Loucy (cell line): Measurements from ENCODE around the gene IGSF21.

Experiments used
- H2AFZ ChIP-seq: fragments of 200-600 bp; sonication (generic); 2 replicates; pipeline ENCODE4 v1.6.0; 2016; ENCODE audit warnings: antibody characterized with exemption, mild to moderate bottlenecking, low read length, moderate library complexity
- H3F3A ChIP-seq: fragments of 200-600 bp; 2 replicates; pipeline ENCODE4 v1.6.0; 2016; ENCODE audit warnings: antibody characterized with exemption, low read depth, mild to moderate bottlenecking
- H3K27me3 ChIP-seq: fragments of 200-600 bp; sonication (generic); 2 replicates; pipeline ENCODE4 v1.6.1; 2014; ENCODE audit warnings: low read length, mild to moderate bottlenecking; ENCODE audit not compliant: insufficient read depth, poor library complexity, severe bottlenecking
- H3K36me3 ChIP-seq: fragments of 200-600 bp; sonication (generic); 2 replicates; pipeline ENCODE4 v1.6.1; 2016; ENCODE audit warnings: low read length; ENCODE audit not compliant: insufficient read depth
- H3K4me1 ChIP-seq: fragments of 200-600 bp; sonication (generic); 2 replicates; pipeline ENCODE4 v1.5.1; 2014; ENCODE audit warnings: low read length, mild to moderate bottlenecking; ENCODE audit not compliant: insufficient read depth, poor library complexity, severe bottlenecking
- H3K4me2 ChIP-seq: fragments of 200-600 bp; sonication (generic); 2 replicates; pipeline ENCODE4 v1.6.0; 2014; ENCODE audit warnings: antibody characterized with exemption, low read length, low read depth, mild to moderate bottlenecking; ENCODE audit not compliant: poor library complexity, severe bottlenecking
- H3K4me3 ChIP-seq: fragments of 200-600 bp; sonication (generic); 2 replicates; pipeline ENCODE4 v1.5.1; 2014; ENCODE audit warnings: low read length, mild to moderate bottlenecking, mixed read lengths; ENCODE audit not compliant: poor library complexity, severe bottlenecking
- H3K79me2 ChIP-seq: fragments of 200-600 bp; sonication (generic); 2 replicates; pipeline ENCODE4 v1.6.1; 2014; ENCODE audit warnings: low read length; ENCODE audit not compliant: insufficient read depth
- H3K9ac ChIP-seq: fragments of 200-600 bp; sonication (generic); 2 replicates; pipeline ENCODE4 v1.6.0; 2014; ENCODE audit warnings: mild to moderate bottlenecking, low read depth, low read length, moderate library complexity; ENCODE audit not compliant: poor library complexity, severe bottlenecking
- H3K9me2 ChIP-seq: fragments of 200-600 bp; sonication (generic); replicated peaks from 2 replicates; pipeline ENCODE4 v1.6.1; 2016; ENCODE audit warnings: low read depth, low read length, mixed read lengths
- H3K9me3 ChIP-seq: fragments of 200-600 bp; sonication (generic); 2 replicates; pipeline ENCODE4 v1.6.1; 2014; ENCODE audit warnings: mild to moderate bottlenecking, antibody characterized with exemption, low read length, low read depth; ENCODE audit not compliant: insufficient read depth
- H4K20me1 ChIP-seq: fragments of 200-600 bp; sonication (generic); 2 replicates; pipeline ENCODE4 v1.6.0; 2014; ENCODE audit warnings: antibody characterized with exemption, low read length, mild to moderate bottlenecking; ENCODE audit not compliant: insufficient read depth, poor library complexity, severe bottlenecking
- CTCF ChIP-seq: fragments of 200-600 bp; sonication (generic); conservative IDR thresholded peaks from 2 replicates; pipeline ENCODE4 v1.5.1; 2014; ENCODE audit warnings: mild to moderate bottlenecking, antibody characterized with exemption, low read length
- EZH2phosphoT487 ChIP-seq: fragments of 200-600 bp; IDR thresholded peaks from 2 replicates; pipeline ENCODE4 v1.6.1; 2018; ENCODE audit warnings: antibody characterized with exemption, mild to moderate bottlenecking, moderate library complexity, borderline replicate concordance

Gene IGSF21

GRCh38 chr1:18256282-18257235 is 149.0 kb downstream of the IGSF21 start:
- Histone ChIP-seq H3K79me2 (no peaks in the 10 kb centered on the region), H3F3A (no peaks in the 10 kb centered on the region), H4K20me1 (no peaks in the 10 kb centered on the region), H3K4me3 (no peak overlapping the region), H2AFZ (no peak overlapping the region), H3K27me3 (no peaks in the 10 kb centered on the region), H3K9ac (no peak overlapping the region), H3K36me3 (no peaks in the 10 kb centered on the region), H3K9me2 (no peaks in the 10 kb centered on the region), H3K9me3 (no peaks in the 10 kb centered on the region), H3K4me1 (no peaks in the 10 kb centered on the region), H3K4me2 (no peak overlapping the region)
- no peak for TF ChIP-seq CTCF
- TF ChIP-seq EZH2phosphoT487, result no peak

- no peaks in the 10 kb centered on the region for H3K4me1 ChIP-seq
- no peak overlapping the region for H3K4me3 ChIP-seq
- no peak overlapping the region for H3K9ac ChIP-seq
- H3K27me3 ChIP-seq, result no peaks in the 10 kb centered on the region
- H2AFZ ChIP-seq, result no peak overlapping the region
- no peaks in the 10 kb centered on the region for H4K20me1 ChIP-seq
- no peaks in the 10 kb centered on the region for H3K36me3 ChIP-seq
- no peaks in the 10 kb centered on the region for H3F3A ChIP-seq
- no peaks in the 10 kb centered on the region for H3K9me3 ChIP-seq
- no peak overlapping the region for H3K4me2 ChIP-seq
- TF ChIP-seq CTCF, result no peak
- TF ChIP-seq EZH2phosphoT487, result no peak
- no peaks in the 10 kb centered on the region for H3K79me2 ChIP-seq
- no peaks in the 10 kb centered on the region for H3K9me2 ChIP-seq
These were observed 150.2 kb downstream of the IGSF21 start for GRCh38 chr1:18257778-18258177.

GRCh38 chr1:18261891-18262290 is 154.3 kb downstream of the IGSF21 start:
- Histone ChIP-seq H4K20me1 (no peaks in the 10 kb centered on the region), H2AFZ (no peak overlapping the region), H3K79me2 (no peaks in the 10 kb centered on the region), H3K27me3 (no peaks in the 10 kb centered on the region), H3K4me2 (no peak overlapping the region), H3K9me3 (no peaks in the 10 kb centered on the region), H3K9me2 (no peaks in the 10 kb centered on the region), H3K4me3 (no peak overlapping the region), H3K36me3 (no peaks in the 10 kb centered on the region), H3K4me1 (no peaks in the 10 kb centered on the region), H3F3A (no peaks in the 10 kb centered on the region), H3K9ac (no peak overlapping the region)
- TF ChIP-seq CTCF (no peak), EZH2phosphoT487 (no peak)
